ENCODE measurements around the gene RTN4R. TPM values are rescaled to one million over a fixed set of nuclear protein-coding genes. Genes with fewer than 3 reads are reported as not detected.

RTN4R gene
- total and polyA plus RNA-seq, 2 donors (not counting 1 experiment from before 2014, with no cell fraction given) = 0.42 to 0.79 TPM

- H3K9me3 ChIP-seq (ENCODE audit: control extremely low read depth in 1 of 3, control insufficient read depth in 2 of 3, insufficient read depth in 1 of 3, low read length in 2 of 3) = no peaks in the 10 kb centered on the region
- H4K20me1 ChIP-seq (ENCODE audit: control insufficient read depth, insufficient read depth, low read length, poor library complexity, severe bottlenecking) = no peaks in the 10 kb centered on the region
- no peak overlapping the region for H3K4me2 ChIP-seq (replicated peaks; ENCODE audit: low read depth, low read length, poor library complexity, severe bottlenecking)
- no peaks in the 10 kb centered on the region for H3K36me3 ChIP-seq (replicated peaks in 1 of 2; ENCODE audit: control extremely low read depth in 1 of 2, control insufficient read depth in 1 of 2, extremely low read depth in 1 of 2, insufficient read depth in 2 of 2, low read length in 1 of 2)
- H3K4me1 ChIP-seq (ENCODE audit: control insufficient read depth in 2 of 2, insufficient read depth in 2 of 2, low read length in 2 of 2) = no peaks in the 10 kb centered on the region
- no peaks in the 10 kb centered on the region for H3K9me3 Mint-ChIP-seq (ENCODE audit: insufficient read depth)
- WGBS (ENCODE audit: insufficient coverage) = 93% methylated on average over 6 of the region's 15 CpGs
- H3K4me3 ChIP-seq (ENCODE audit: control extremely low read depth in 1 of 5, extremely low read depth in 1 of 5, insufficient read depth in 1 of 5, low read depth in 2 of 5, low read length in 4 of 5) = no peak overlapping the region
- no peaks in the 10 kb centered on the region for H3K27me3 Mint-ChIP-seq
- ChIA-PET CTCF (interaction anchor here (0.8 kb wide), 1 partner anchor 20 kb away, joined by 3 read pairs; no protein-coding TSS in a partner anchor), POLR2A (no interaction called here)
- ATAC-seq (ENCODE audit: low read depth) (no peak), DNase-seq (no peak)
- no peaks in the 10 kb centered on the region for H3K27me3 ChIP-seq (replicated peaks in 1 of 4; ENCODE audit: control extremely low read depth in 1 of 4, control insufficient read depth in 3 of 4, insufficient read depth in 4 of 4, low read length in 3 of 4)
- intact Hi-C loops (cut with micrococcal nuclease) = no loop called here
- H3K27ac ChIP-seq (ENCODE audit: low read length in 2 of 2) = no peak overlapping the region
- no peak overlapping the region for H3K27ac Mint-ChIP-seq
- no peak overlapping the region for H2AFZ ChIP-seq (ENCODE audit: insufficient read depth, low read depth, low read length, poor library complexity, severe bottlenecking)
- H3K9ac ChIP-seq (ENCODE audit: low read length) = no peak overlapping the region
- TF ChIP-seq CTCF (IDR thresholded peaks at IDR 0.05) = no peak
- TF ChIP-seq EZH2 (IDR thresholded peaks at IDR 0.05; ENCODE audit: borderline replicate concordance, insufficient read depth, low read depth, low read length, poor library complexity, severe bottlenecking) = no peak
- H3K79me2 ChIP-seq (ENCODE audit: control insufficient read depth, insufficient read depth, low read length) = no peaks in the 10 kb centered on the region
- no peak overlapping the region for H3K4me3 Mint-ChIP-seq
- no peaks in the 10 kb centered on the region for H3K4me1 Mint-ChIP-seq
Measured at GRCh38 chr22:20257212-20258020, 10.7 kb downstream of the RTN4R start.

- no peak for ATAC-seq (ENCODE audit: low read depth)
- no peak for DNase-seq
- POLR2A ChIA-PET = no interaction called here
- Histone ChIP-seq H3K4me1 (ENCODE audit: control insufficient read depth in 2 of 2, insufficient read depth in 2 of 2, low read length in 2 of 2) (no peaks in the 10 kb centered on the region), H4K20me1 (ENCODE audit: control insufficient read depth, insufficient read depth, low read length, poor library complexity, severe bottlenecking) (no peaks in the 10 kb centered on the region), H3K27ac (ENCODE audit: low read length in 2 of 2) (no peak overlapping the region), H3K79me2 (ENCODE audit: control insufficient read depth, insufficient read depth, low read length) (no peaks in the 10 kb centered on the region), H3K9me3 (ENCODE audit: control extremely low read depth in 1 of 3, control insufficient read depth in 2 of 3, insufficient read depth in 1 of 3, low read length in 2 of 3) (no peaks in the 10 kb centered on the region), H3K36me3 (replicated peaks in 1 of 2; ENCODE audit: control extremely low read depth in 1 of 2, control insufficient read depth in 1 of 2, extremely low read depth in 1 of 2, insufficient read depth in 2 of 2, low read length in 1 of 2) (no peaks in the 10 kb centered on the region), H3K9ac (ENCODE audit: low read length) (no peak overlapping the region), H3K4me2 (replicated peaks; ENCODE audit: low read depth, low read length, poor library complexity, severe bottlenecking) (no peak overlapping the region), H2AFZ (ENCODE audit: insufficient read depth, low read depth, low read length, poor library complexity, severe bottlenecking) (no peak overlapping the region), H3K4me3 (ENCODE audit: control extremely low read depth in 1 of 5, extremely low read depth in 1 of 5, insufficient read depth in 1 of 5, low read depth in 2 of 5, low read length in 4 of 5) (no peak overlapping the region), H3K27me3 (replicated peaks in 1 of 4; ENCODE audit: control extremely low read depth in 1 of 4, control insufficient read depth in 3 of 4, insufficient read depth in 4 of 4, low read length in 3 of 4) (no peaks in the 10 kb centered on the region)
- H3K27ac Mint-ChIP-seq = no peak overlapping the region
- TF ChIP-seq EZH2 (IDR thresholded peaks at IDR 0.05; ENCODE audit: borderline replicate concordance, insufficient read depth, low read depth, low read length, poor library complexity, severe bottlenecking) (no peak), CTCF (IDR thresholded peaks at IDR 0.05) (no peak)
- no peaks in the 10 kb centered on the region for H3K4me1 Mint-ChIP-seq
- CTCF ChIA-PET = no interaction called here
- intact Hi-C loops (cut with micrococcal nuclease) = no loop called here
- H3K4me3 Mint-ChIP-seq = no peak overlapping the region
- no peaks in the 10 kb centered on the region for H3K27me3 Mint-ChIP-seq
- H3K9me3 Mint-ChIP-seq (ENCODE audit: insufficient read depth) = no peaks in the 10 kb centered on the region
- 89% methylated on average over 10 of the region's 12 CpGs for WGBS (ENCODE audit: insufficient coverage)
Measured at GRCh38 chr22:20256551-20257211, 11.4 kb downstream of the RTN4R start.
